Stimulated activated memory B cell treated with anti-CD40 and anti-IgM and Interleukin-4, amounts not matched to agents 10 μg/mL and 1 μg/mL and 100 μg/mL, for 72 hours (primary cell): ENCODE data around the gene SSR3.
"Not testable (repeated sequence)": the region's sequence is repeated elsewhere in the genome, so short reads cannot be mapped to it uniquely, and the experiment has no call there.

Source experiments
- ATAC-seq: fragments of 150-1000 bp; cut with Tn5 transposase; 2 replicates; pipeline ENCODE4 v1.10.0; 2021
- H3K27ac Mint-ChIP-seq: one replicate; pipeline ENCODE4 v1.8.0; 2022; ENCODE audit warnings: mild to moderate bottlenecking, mixed read lengths
- H3K27me3 Mint-ChIP-seq: one replicate; pipeline ENCODE4 v1.8.0; 2022; ENCODE audit warnings: mixed read lengths
- H3K36me3 Mint-ChIP-seq: one replicate; pipeline ENCODE4 v1.8.0; 2022; ENCODE audit warnings: mixed read lengths
- H3K4me1 Mint-ChIP-seq: one replicate; pipeline ENCODE4 v1.8.0; 2022; ENCODE audit warnings: mixed read lengths
- H3K4me3 Mint-ChIP-seq: one replicate; pipeline ENCODE4 v1.8.0; 2022; ENCODE audit warnings: mild to moderate bottlenecking, moderate library complexity, mixed read lengths
- H3K9me3 Mint-ChIP-seq: one replicate; pipeline ENCODE4 v1.8.0; 2022; ENCODE audit warnings: mixed read lengths

The SSR3 gene

DNA sequence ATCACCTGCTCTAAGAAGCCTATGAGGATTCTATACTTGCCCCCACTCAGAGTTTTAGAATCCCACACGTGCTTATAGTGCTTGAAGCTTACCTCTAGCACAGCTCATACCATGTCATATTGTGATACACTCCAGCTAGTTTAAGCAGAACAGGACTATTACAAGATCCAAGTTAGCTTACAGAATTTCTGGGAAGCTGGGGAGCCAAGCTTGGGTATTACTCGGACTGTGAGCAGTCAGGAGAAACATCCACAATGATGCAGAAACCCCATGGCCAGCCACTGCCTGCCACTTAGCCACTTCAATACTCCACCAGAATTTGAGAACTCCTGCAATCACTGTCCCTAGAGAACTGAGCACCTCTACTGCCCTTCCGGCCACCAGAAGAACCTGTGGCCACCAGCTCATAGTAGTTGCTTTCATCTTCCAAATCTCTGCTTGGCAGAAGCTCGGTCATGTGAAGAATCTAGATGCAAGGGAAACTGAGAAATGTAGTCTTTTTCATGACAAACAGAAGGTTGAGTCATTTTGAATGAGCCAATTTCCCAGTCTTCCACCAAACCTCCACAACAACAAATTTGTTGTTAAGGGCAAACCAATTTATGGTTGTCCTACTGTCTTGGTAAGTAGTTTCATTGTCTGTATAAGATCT lies 27.7 kb upstream of the SSR3 start:
- Mint-ChIP-seq H3K9me3 (no peaks in the 10 kb centered on the region), H3K27me3 (no peaks in the 10 kb centered on the region), H3K27ac (no peak overlapping the region)

DNA sequence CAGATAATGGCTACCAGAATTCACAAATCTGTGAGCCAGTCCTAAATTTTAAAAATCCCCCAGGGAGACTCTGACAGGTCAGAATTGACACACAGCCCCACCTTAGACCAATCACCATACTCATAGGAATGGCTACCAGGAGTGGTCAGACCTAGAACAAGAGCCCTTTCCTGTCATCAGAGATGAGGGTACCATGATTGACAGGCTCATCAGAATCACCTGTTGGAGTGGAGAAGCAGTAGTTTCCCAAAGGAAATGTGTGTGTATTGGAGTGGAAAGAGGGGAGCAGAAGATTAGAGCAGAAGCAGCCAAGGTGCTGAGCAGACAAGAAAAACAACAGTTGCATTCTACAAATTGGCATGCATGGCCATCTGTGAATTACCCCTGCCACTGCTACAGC lies 27.0 kb upstream of the SSR3 start:
- Mint-ChIP-seq H3K4me1 (peaks cover 6% of the 10 kb centered on the region), H3K9me3 (no peaks in the 10 kb centered on the region), H3K4me3 (no peak overlapping the region), H3K27ac (no peak overlapping the region), H3K36me3 (no peaks in the 10 kb centered on the region), H3K27me3 (no peaks in the 10 kb centered on the region)
- no peak for ATAC-seq

More for the DNA sequence above, 27.7 kb upstream of the SSR3 start:
- ATAC-seq: no peak
- Mint-ChIP-seq H3K4me3 (no peak overlapping the region), H3K4me1 (peaks cover 11% of the 10 kb centered on the region), H3K36me3 (no peaks in the 10 kb centered on the region)

DNA sequence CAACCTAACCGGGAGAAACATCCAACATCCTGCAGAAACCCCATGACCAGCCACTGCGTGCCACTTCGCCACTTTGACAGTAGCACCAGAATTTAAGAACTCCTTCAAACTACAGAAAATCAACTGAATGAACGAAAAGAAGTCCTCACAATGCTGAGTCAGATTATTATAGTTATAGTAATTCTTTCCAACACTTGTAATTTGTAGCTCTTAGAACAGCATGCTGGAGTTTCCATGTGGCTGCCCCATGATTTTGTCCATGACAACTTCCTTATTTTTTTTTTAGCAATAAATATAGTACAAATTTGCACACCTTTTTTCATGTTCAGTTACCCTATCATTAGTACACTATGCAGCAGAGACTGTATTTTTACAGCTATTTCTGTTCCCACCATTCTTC lies 26.1 kb upstream of the SSR3 start:
- Mint-ChIP-seq H3K36me3 (no peaks in the 10 kb centered on the region), H3K27me3 (peaks cover 6% of the 10 kb centered on the region), H3K9me3 (no peaks in the 10 kb centered on the region), H3K4me1 (no peaks in the 10 kb centered on the region), H3K27ac (no peak overlapping the region), H3K4me3 (no peak overlapping the region)
- no peak for ATAC-seq

DNA sequence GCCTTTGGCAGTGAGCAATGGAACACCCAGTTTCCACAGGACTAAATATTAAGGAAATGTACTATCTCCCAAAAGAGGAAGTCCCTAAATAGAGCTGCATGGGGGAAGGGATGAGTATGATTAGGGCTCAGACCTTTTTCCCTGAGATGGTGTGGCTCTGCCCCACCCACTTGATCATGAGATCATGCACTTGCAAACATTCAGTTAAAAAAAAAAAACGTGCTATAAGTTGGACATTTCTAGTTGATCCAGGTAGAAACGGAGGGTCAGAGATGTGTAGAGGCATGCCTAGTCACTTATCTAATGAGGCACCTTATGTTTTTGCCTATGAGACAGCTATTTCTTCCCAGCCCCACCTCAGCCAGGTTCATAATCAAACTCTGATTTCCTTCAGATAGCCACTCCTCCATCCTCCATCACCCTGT lies 24.5 kb upstream of the SSR3 start:
- Mint-ChIP-seq H3K4me1 (no peaks in the 10 kb centered on the region), H3K27me3 (peaks cover 9% of the 10 kb centered on the region), H3K4me3 (no peak overlapping the region), H3K27ac (no peak overlapping the region), H3K9me3 (no peaks in the 10 kb centered on the region), H3K36me3 (no peaks in the 10 kb centered on the region)
- ATAC-seq: no peak

DNA sequence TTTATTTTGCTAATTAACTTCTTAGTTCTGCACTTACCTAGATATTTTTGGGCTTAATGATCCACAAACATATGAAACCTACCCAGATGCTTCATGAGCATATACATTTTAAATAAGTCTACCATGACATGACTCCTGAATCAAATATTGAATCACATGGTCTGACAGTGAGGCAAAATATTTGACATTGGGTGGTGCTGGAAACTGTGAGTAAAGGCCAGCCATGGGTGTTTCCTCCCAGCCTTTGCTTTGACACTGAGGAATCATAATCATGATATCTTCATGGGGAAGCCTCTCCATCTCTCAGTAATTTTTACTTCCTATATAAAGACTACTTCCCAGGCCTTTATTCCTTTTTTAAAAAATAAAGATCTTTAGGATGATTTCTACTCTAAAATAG lies 22.8 kb upstream of the SSR3 start:
- ATAC-seq: no peak
- no peaks in the 10 kb centered on the region for H3K36me3 Mint-ChIP-seq
- H3K9me3 Mint-ChIP-seq: no peaks in the 10 kb centered on the region
- peaks cover 9% of the 10 kb centered on the region for H3K27me3 Mint-ChIP-seq
- no peaks in the 10 kb centered on the region for H3K4me1 Mint-ChIP-seq
- H3K27ac Mint-ChIP-seq: no peak overlapping the region
- H3K4me3 Mint-ChIP-seq: no peak overlapping the region

DNA sequence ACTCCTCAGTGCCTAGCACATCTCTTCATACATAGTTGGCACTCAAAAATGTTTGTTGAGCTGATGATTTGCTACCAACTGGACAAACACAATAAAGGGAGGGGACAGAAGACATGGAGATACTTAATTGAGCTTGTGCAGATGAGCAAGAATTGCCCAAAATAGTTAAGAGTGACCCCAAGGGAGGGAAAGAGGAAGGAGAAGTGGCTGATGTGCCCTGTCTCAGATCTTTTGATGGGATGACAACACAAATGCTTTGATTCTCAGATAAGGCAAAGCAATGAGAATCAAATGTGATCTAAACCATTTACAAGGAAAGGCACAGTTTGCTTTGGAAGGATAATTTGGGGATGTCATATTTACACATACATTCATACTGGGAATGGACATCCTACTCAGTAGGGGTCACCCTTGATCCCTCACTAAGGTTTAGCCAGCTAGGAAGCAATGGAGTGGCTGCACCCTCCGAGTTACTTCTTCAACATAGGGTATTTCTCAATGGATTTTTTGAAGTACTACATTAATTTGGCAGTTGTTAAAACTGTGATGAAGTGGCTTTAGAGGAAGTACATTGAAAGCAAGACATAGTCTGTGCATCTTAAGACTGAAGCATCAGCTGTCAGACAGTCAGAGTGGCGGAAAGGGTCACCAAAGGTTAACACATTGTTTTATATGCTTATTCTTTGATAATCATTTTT lies 21.9 kb upstream of the SSR3 start:
- ATAC-seq: no peak
- Mint-ChIP-seq H3K27me3 (peaks cover 9% of the 10 kb centered on the region), H3K27ac (no peak overlapping the region), H3K4me1 (no peaks in the 10 kb centered on the region), H3K36me3 (no peaks in the 10 kb centered on the region), H3K9me3 (no peaks in the 10 kb centered on the region), H3K4me3 (no peak overlapping the region)

DNA sequence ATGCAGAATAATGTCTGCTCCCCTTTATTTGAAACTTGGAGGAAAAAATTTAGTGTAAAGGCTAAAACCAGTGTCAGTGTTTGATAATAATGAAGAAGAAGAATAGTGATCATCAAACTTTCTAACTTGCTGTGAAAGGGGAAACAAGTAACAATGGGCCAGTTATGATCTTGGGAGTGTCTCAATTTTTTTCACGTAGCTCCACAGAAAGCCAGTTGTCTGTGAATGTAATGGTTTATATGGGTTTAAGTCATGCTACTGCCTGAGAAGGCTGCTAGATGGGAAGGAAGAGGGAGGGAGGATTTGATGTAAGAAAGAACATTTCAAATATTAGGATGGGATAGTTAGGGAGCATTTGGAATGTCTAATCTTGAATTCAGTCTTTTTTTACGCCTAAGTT lies 21.1 kb upstream of the SSR3 start:
- Mint-ChIP-seq H3K27ac (no peak overlapping the region), H3K4me1 (no peaks in the 10 kb centered on the region), H3K27me3 (peaks cover 9% of the 10 kb centered on the region), H3K9me3 (no peaks in the 10 kb centered on the region), H3K36me3 (no peaks in the 10 kb centered on the region), H3K4me3 (no peak overlapping the region)
- ATAC-seq: no peak

DNA sequence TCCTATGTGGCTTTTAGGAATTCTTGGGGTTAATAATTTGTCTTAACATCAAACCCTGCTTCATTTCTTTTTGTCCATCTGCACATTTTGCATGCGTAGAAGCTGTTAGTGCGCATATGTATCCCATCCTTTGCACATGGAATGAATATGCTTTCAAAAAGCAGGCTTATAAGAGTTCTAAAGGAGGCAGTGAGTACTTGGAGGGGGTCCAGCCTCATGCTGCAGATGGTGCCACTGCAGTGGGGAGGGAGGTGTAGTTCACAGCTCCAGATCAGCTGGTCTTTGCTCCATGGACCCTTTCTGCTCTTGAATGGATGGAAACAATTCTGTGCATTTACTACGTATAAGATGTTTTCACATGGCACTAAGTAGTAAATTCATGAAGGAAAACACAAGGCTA lies 20.7 kb upstream of the SSR3 start:
- peaks cover 9% of the 10 kb centered on the region for H3K27me3 Mint-ChIP-seq
- no peaks in the 10 kb centered on the region for H3K4me1 Mint-ChIP-seq
- no peaks in the 10 kb centered on the region for H3K36me3 Mint-ChIP-seq
- no peak overlapping the region for H3K4me3 Mint-ChIP-seq
- no peak overlapping the region for H3K27ac Mint-ChIP-seq
- no peaks in the 10 kb centered on the region for H3K9me3 Mint-ChIP-seq
- no peak for ATAC-seq

DNA sequence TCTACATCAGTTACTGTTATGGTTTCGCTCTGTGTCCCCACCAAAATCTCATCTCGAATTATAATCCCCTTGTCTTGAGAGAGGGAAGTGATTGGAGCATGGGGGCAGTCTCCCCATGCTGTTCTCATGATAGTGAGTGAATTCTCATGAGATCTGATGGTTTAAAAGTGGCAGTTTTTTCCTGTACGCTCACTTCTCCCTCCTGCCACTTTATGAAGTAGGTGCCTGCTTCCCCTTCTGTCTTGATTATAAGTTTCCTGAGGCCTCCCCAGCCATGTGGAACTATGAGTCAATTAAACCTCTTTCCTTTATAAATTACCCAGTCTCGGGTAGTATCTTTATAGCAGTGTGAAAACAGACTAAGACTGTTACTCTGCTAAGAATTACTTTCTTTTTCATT lies 15.0 kb upstream of the SSR3 start:
- H3K27me3 Mint-ChIP-seq: not testable (repeated sequence)

DNA sequence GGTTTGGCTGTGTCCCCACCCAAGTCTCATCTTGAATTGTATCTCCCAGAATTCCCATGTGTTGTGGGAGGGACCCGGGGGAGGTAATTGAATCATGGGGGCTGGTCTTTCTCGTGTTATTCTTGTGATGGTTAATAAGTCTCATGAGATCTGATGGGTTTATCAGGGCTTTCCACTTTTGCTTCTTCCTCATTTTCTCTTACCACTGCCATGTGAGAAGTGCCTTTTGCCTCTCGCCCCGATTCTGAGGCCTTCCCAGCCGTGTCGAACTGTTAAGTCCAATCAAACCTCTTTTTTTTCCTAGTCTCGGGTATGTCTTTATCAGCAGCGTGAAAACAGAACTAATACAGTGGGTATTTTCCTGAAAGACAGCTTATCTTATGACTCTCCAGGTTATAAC lies 14.1 kb upstream of the SSR3 start:
- Mint-ChIP-seq H3K27ac (peak overlapping the region; percentile 80), H3K4me1 (peaks cover 18% of the 10 kb centered on the region)
- ATAC-seq, H3K27me3 Mint-ChIP-seq, H3K9me3 Mint-ChIP-seq, H3K4me3 Mint-ChIP-seq, H3K36me3 Mint-ChIP-seq: not testable (repeated sequence)

More for the DNA sequence above, 15.0 kb upstream of the SSR3 start:
- Mint-ChIP-seq H3K4me1 (peaks cover 18% of the 10 kb centered on the region), H3K27ac (peak overlapping the region; percentile 80)
- not testable (repeated sequence) for H3K4me3 Mint-ChIP-seq, H3K36me3 Mint-ChIP-seq, ATAC-seq, H3K9me3 Mint-ChIP-seq

DNA sequence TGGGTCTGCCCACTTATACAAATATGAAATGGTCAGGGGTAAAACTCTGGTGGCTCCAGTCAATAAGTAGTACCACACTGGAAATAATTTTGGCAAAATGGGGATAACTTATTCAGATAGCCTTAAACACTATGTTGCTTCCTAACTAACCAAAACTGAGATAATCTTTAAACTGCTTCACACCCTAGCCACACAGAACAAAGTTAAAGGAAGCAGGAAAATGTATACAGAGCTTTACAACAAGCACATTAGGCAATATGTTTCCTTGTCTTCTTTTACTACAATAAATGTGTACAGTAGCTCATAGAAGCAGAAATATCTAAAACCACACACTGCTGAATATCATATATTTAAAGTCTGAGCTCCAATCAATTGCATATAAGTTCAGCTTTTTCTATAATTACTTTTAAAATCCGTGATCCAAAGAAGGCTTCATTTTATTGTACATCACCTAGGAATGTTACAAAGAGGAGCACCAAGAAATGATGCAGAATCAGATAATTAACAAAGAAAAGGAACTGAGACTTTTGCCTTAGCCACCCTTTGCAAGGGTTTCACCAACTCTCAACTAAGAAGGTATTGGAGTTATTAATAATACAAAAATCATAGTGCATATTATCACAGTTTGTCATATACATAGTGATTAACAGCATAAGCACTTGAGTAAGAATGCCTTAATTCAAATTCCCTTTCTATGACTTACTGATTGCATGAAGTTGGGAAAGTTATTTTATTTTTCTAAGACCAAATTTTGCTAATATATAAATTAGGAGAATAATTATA lies 9.2 kb upstream of the SSR3 start:
- ATAC-seq: no peak
- Mint-ChIP-seq H3K4me3 (no peak overlapping the region), H3K36me3 (no peaks in the 10 kb centered on the region), H3K4me1 (peaks cover 6% of the 10 kb centered on the region), H3K9me3 (peaks cover 7% of the 10 kb centered on the region), H3K27me3 (no peaks in the 10 kb centered on the region), H3K27ac (no peak overlapping the region)

DNA sequence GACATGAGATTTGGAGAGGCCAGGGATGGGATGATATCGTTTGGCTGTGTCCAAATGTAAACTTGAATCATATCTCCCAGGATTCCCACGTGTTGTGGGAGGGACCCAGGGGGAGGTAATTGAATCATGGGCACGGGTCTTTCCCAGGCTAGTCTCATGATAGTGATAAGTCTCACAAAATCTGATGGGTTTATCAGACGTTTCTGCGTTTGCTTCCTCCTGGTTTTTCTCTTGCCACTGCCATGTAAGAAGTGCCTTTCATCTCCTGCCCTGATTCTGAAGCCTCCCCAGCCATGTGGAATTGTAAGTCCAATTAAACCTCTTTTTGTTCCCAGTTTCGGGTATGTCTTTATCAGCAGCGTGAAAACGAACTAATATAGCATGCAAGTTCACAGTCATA lies 7.6 kb upstream of the SSR3 start:
- H3K9me3 Mint-ChIP-seq, H3K27ac Mint-ChIP-seq, H3K4me1 Mint-ChIP-seq, H3K27me3 Mint-ChIP-seq, ATAC-seq, H3K4me3 Mint-ChIP-seq, H3K36me3 Mint-ChIP-seq: not testable (repeated sequence)

DNA sequence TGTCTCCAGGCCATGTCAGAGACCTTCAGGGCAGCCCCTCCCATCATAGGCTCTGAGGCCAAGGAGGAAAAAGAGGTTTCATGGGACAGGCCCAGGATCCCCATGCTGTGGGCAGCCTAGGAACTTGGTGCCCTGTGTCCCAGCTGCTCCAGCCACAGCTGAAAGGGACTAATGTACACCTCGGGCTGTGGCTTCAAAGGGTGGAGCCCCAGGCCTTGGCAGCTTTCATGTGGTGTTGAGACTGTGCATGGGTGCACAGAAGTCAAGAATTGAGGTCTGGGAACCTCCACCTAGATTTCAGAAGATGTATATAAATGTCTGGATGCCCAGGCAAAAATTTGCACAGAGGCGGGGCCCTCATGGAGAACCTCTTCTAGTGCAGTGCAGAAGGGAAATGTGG lies 6.6 kb upstream of the SSR3 start:
- Mint-ChIP-seq H3K36me3 (no peaks in the 10 kb centered on the region), H3K9me3 (no peaks in the 10 kb centered on the region), H3K4me1 (no peaks in the 10 kb centered on the region), H3K27me3 (no peaks in the 10 kb centered on the region), H3K27ac (no peak overlapping the region), H3K4me3 (no peak overlapping the region)
- ATAC-seq: no peak

DNA sequence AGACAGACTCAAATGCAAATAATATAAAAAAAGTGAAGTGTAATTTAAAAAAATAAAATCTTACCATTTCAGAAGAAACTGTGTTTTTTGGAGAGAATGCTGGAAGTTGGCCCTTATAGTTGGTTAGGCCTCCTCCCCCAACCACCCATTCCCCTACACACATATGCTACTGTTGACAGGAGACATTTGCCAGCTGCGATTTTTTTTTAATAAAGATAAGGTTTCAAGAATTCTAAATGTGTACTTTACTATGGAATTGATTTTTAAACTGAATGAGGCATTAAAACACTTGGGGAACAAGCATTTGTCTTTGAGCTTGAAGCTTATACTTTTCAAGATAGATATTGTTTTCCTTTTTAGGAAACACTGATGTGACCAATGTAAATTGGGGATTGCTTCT lies 4.4 kb upstream of the SSR3 start:
- H3K9me3 Mint-ChIP-seq: no peaks in the 10 kb centered on the region
- H3K36me3 Mint-ChIP-seq: no peaks in the 10 kb centered on the region
- H3K4me3 Mint-ChIP-seq: no peak overlapping the region
- ATAC-seq: no peak
- H3K4me1 Mint-ChIP-seq: peaks cover 9% of the 10 kb centered on the region
- no peak overlapping the region for H3K27ac Mint-ChIP-seq
- no peaks in the 10 kb centered on the region for H3K27me3 Mint-ChIP-seq

DNA sequence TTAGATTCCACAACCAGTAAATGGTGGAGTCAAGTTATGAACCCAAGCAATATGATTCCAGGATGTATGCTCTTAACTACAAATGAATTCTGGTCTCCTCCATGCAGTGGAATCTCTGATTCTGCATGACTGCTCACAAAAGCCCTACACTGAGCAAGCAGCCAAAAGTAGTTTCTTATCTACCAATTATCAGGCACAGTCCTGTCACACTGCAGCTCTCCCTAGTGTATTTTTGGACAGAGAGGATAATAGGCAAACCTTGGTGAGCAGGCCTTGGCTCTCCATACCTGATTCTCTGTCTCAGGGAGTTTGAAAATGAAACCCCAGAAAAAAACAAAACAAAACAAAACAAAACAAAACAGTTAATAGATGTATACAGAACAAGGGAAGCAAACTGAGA lies 3.5 kb upstream of the SSR3 start:
- H3K36me3 Mint-ChIP-seq: no peaks in the 10 kb centered on the region
- H3K27me3 Mint-ChIP-seq: no peaks in the 10 kb centered on the region
- H3K4me3 Mint-ChIP-seq: no peak overlapping the region
- no peak for ATAC-seq
- peaks cover 14% of the 10 kb centered on the region for H3K4me1 Mint-ChIP-seq
- no peak overlapping the region for H3K27ac Mint-ChIP-seq
- no peaks in the 10 kb centered on the region for H3K9me3 Mint-ChIP-seq

DNA sequence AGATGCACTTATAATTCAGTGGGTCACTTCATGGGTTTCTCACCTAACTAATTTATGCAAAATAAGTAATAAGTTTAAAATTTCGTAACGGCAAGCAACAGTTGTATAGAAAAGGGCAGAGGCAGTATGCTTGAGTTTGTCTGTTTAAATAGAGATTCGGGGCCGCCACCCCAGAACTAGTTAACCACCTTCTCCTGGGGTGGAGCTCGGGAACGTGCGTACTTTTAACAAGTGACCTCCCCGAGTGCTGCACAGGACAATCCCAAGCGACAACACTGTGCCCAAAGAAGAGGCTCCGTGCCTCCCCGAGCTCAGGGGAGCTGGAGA lies 439 bp downstream of the SSR3 start:
- Mint-ChIP-seq H3K27me3 (no peaks in the 10 kb centered on the region), H3K4me3 (peak overlapping the region; percentile 97), H3K9me3 (no peaks in the 10 kb centered on the region), H3K36me3 (peaks cover 24% of the 10 kb centered on the region), H3K27ac (peak overlapping the region; percentile 89), H3K4me1 (peaks cover 43% of the 10 kb centered on the region)
- ATAC-seq: no peak
